ENCODE data around the gene ZNF687.

The ZNF687 gene

GRCh38 chr1:151313501-151313900 lies 31.4 kb downstream of the ZNF687 start:
- no peak for DNase-seq (ENCODE audit: low read depth)
- H3K4me3 ChIP-seq (ENCODE audit: low read length): no peak overlapping the region
- no peak for TF ChIP-seq CTCF (conservative IDR thresholded peaks at IDR 0.05; ENCODE audit: low read depth, low read length)

- no peak overlapping the region for H3K4me3 ChIP-seq (ENCODE audit: low read length)
- DNase-seq (ENCODE audit: low read depth): peak; percentile 46
- TF ChIP-seq CTCF (conservative IDR thresholded peaks at IDR 0.05; ENCODE audit: low read depth, low read length): no peak
These were observed 32.2 kb downstream of the ZNF687 start for GRCh38 chr1:151314137-151314875.

GRCh38 chr1:151315565-151316235 lies 33.6 kb downstream of the ZNF687 start:
- no peak overlapping the region for H3K4me3 ChIP-seq (ENCODE audit: low read length)
- DNase-seq (ENCODE audit: low read depth): no peak
- TF ChIP-seq CTCF (conservative IDR thresholded peaks at IDR 0.05; ENCODE audit: low read depth, low read length): no peak

GRCh38 chr1:151318975-151319374 lies 36.9 kb downstream of the ZNF687 start:
- DNase-seq (ENCODE audit: low read depth): peak; percentile 43
- no peak for TF ChIP-seq CTCF (conservative IDR thresholded peaks at IDR 0.05; ENCODE audit: low read depth, low read length)
- H3K4me3 ChIP-seq (ENCODE audit: low read length): no peak overlapping the region

GRCh38 chr1:151324390-151324930 lies 42.4 kb downstream of the ZNF687 start:
- DNase-seq (ENCODE audit: low read depth): no peak

GRCh38 chr1:151325231-151325630 lies 43.1 kb downstream of the ZNF687 start:
- no peak overlapping the region for H3K4me3 ChIP-seq (ENCODE audit: low read length)
- no peak for DNase-seq (ENCODE audit: low read depth)

More at GRCh38 chr1:151324390-151324930, 42.4 kb downstream of the ZNF687 start:
- TF ChIP-seq CTCF (conservative IDR thresholded peaks at IDR 0.05; ENCODE audit: low read depth, low read length): no peak
- no peak overlapping the region for H3K4me3 ChIP-seq (ENCODE audit: low read length)

More at GRCh38 chr1:151325231-151325630, 43.1 kb downstream of the ZNF687 start:
- no peak for TF ChIP-seq CTCF (conservative IDR thresholded peaks at IDR 0.05; ENCODE audit: low read depth, low read length)
